Neural cell (in vitro differentiated cells): ENCODE results near the gene FGF16.

Experiments
- CTCF ChIP-seq: fragments of 450-650 bp; IDR thresholded peaks from 2 replicates; pipeline ENCODE4 v1.5.1; 2014; ENCODE audit warnings: antibody characterized with exemption, mild to moderate bottlenecking, moderate library complexity; ENCODE audit not compliant: poor library complexity, severe bottlenecking
- EP300 ChIP-seq: fragments of 450-650 bp; conservative IDR thresholded peaks from 2 replicates; pipeline ENCODE4 v1.6.1; 2014; ENCODE audit warnings: antibody characterized with exemption, mild to moderate bottlenecking, moderate library complexity; ENCODE audit not compliant: poor library complexity, severe bottlenecking
- EZH2 ChIP-seq: fragments of 200-600, 300-800 bp; shearing (Covaris generic), sonication (generic); IDR thresholded peaks from 2 replicates; pipeline ENCODE4 v1.6.1; 2014; ENCODE audit warnings: antibody characterized with exemption, low read length, borderline replicate concordance, mild to moderate bottlenecking; ENCODE audit not compliant: insufficient read depth, poor library complexity, severe bottlenecking
- MXI1 ChIP-seq: fragments of 450-650 bp; conservative IDR thresholded peaks from 2 replicates; pipeline ENCODE4 v1.6.1; 2014; ENCODE audit warnings: antibody characterized with exemption, mild to moderate bottlenecking; ENCODE audit not compliant: poor library complexity, severe bottlenecking
- POLR2AphosphoS5 ChIP-seq: IDR thresholded peaks from 2 replicates; pipeline ENCODE4 v1.6.1; 2012

- TF ChIP-seq CTCF (no peak), MXI1 (no peak), POLR2AphosphoS5 (no peak), EP300 (no peak), EZH2 (no peak)
Observed at GRCh38 chrX:77415882-77416281, 31.3 kb upstream of the FGF16 start.
